ENCODE results near the gene ZFYVE27. TPM values are rescaled to one million over a fixed set of nuclear protein-coding genes. Genes with fewer than 3 reads are reported as not detected.

Gene ZFYVE27
- total and polyA plus RNA-seq, 2 of the 4 experiments (the other 2 are of a cell fraction), result 13.1 to 22.2 TPM

- H3K56ac ChIP-seq (ENCODE audit: extremely low read depth, insufficient read depth, low read length), result no peak overlapping the region
- no peaks in the 10 kb centered on the region for H3K4me1 ChIP-seq (ENCODE audit: control insufficient read depth, insufficient read depth, low read length)
- H2AFZ ChIP-seq (replicated peaks; ENCODE audit: low read length, poor library complexity), result no peak overlapping the region
- H4K8ac ChIP-seq (ENCODE audit: low read depth in 2 of 2, low read length in 2 of 2), result no peak overlapping the region
- dilution Hi-C loops (cut with HindIII; ENCODE audit: low sequenced_read_pairs, unreplicated experiment), result no loop called here
- H4K91ac ChIP-seq (ENCODE audit: insufficient read depth, low read depth, low read length), result no peak overlapping the region
- no peaks in the 10 kb centered on the region for H4K20me1 ChIP-seq (ENCODE audit: insufficient read depth, low read length)
- H2AK9ac ChIP-seq (replicated peaks; ENCODE audit: low read depth, low read length, poor library complexity), result no peak overlapping the region
- no peak overlapping the region for H3K27ac ChIP-seq (ENCODE audit: insufficient read depth, low read length)
- ChIA-PET CTCF (no interaction called here), POLR2A (ENCODE audit: unreplicated experiment) (no interaction called here)
- no peak overlapping the region for H2BK15ac ChIP-seq (ENCODE audit: low read depth, low read length)
- H3K9me3 ChIP-seq (ENCODE audit: control insufficient read depth, insufficient read depth, low read length), result no peaks in the 10 kb centered on the region
- H3K9ac ChIP-seq (ENCODE audit: low read depth, low read length), result no peak overlapping the region
- no peak overlapping the region for H3K4me2 ChIP-seq (ENCODE audit: low read depth, low read length)
- H2BK20ac ChIP-seq (ENCODE audit: low read depth, low read length), result no peak overlapping the region
- H3K27me3 ChIP-seq (ENCODE audit: control insufficient read depth, insufficient read depth, low read length), result peaks cover 21% of the 10 kb centered on the region
- H3K14ac ChIP-seq (replicated peaks; ENCODE audit: low read depth, low read length), result no peak overlapping the region
- H3K36me3 ChIP-seq (ENCODE audit: control insufficient read depth, insufficient read depth, low read length), result peaks cover 8% of the 10 kb centered on the region
- in situ Hi-C loops (cut with MboI; ENCODE audit: low sequenced_read_pairs), result no loop called here
- intact Hi-C loops (cut with micrococcal nuclease), result no loop called here
- ATAC-seq (ENCODE audit: low read depth), result no peak
- BruUV-seq (replicated peaks), result no TSS peak
- 77% methylated on average over 4 of the region's 13 CpGs; no CpG with 5 or more reads in 1 of the 2 experiments for WGBS, 2 experiments (ENCODE audit: extremely low coverage in 2 of 2, insufficient read length in 1 of 2)
- TF ChIP-seq MAZ (IDR thresholded peaks at IDR 0.05; ENCODE audit: borderline replicate concordance, low read depth, low read length), result no peak
- TF ChIP-seq MXI1 (IDR thresholded peaks at IDR 0.05; ENCODE audit: borderline replicate concordance, low read depth, low read length), result no peak
- no peak for TF ChIP-seq SMC3 (IDR thresholded peaks at IDR 0.05; ENCODE audit: low read depth, low read length)
- no peak for TF ChIP-seq CEBPB (IDR thresholded peaks at IDR 0.05; ENCODE audit: low read depth, low read length)
- TF ChIP-seq MAFK (IDR thresholded peaks at IDR 0.05; ENCODE audit: low read depth, low read length), result no peak
- TF ChIP-seq CHD1 (IDR thresholded peaks at IDR 0.05; ENCODE audit: low read depth, low read length), result no peak
- no peaks in the 10 kb centered on the region for H3K79me1 ChIP-seq (ENCODE audit: low read depth in 1 of 2, low read length in 2 of 2)
- H2BK120ac ChIP-seq (ENCODE audit: low read depth, low read length), result no peak overlapping the region
- DNase-seq, result no peak
- H3K4ac ChIP-seq (ENCODE audit: low read depth, low read length), result no peak overlapping the region
- no peak overlapping the region for H2AK5ac ChIP-seq (ENCODE audit: low read depth, low read length)
- no peak overlapping the region for H4K5ac ChIP-seq (ENCODE audit: low read depth, low read length)
- no peak overlapping the region for H3K18ac ChIP-seq (ENCODE audit: low read depth, low read length)
- no peak overlapping the region for H3K4me3 ChIP-seq (ENCODE audit: insufficient read depth, low read depth, low read length)
- no peak overlapping the region for H3K23ac ChIP-seq (ENCODE audit: low read depth, low read length)
- H3K9me1 ChIP-seq (ENCODE audit: insufficient read depth, low read length), result no peaks in the 10 kb centered on the region
- H2BK5ac ChIP-seq (ENCODE audit: low read depth, low read length, poor library complexity, severe bottlenecking), result no peak overlapping the region
These were observed 29.3 kb downstream of the ZFYVE27 start for GRCh38 chr10:97766106-97766810.

All from IMR-90 (cell line).